ENCODE measurements around the gene GPR52. TPM values are rescaled to one million over a fixed set of nuclear protein-coding genes. Genes with fewer than 3 reads are reported as not detected.

The GPR52 gene
- total RNA-seq, 2 experiments from 2014 or later: 1.8 to 3.5 TPM

DNA sequence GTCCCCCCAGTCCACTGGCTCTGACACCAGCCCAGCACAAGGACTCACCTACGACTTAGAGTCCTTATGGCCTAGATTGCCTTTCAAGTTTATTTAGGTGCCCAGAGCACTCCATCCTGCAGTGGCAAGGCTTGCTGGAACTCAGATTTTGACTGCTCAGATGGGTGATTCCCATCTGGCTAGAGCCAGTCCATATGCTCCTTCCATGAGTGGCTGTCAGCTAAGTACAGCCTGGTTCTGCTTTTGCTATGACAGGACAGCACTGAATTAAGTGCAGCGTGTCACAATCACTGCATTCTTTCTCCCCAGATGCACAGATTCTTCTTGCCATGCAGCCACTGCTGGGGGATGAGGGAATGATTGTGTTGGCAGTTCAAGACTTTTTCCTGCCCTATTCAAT, 43.8 kb downstream of the GPR52 start:
- POLR2A ChIA-PET: no interaction called here
- Mint-ChIP-seq H3K9me3 (peaks cover 4% of the 10 kb centered on the region), H3K4me1 (peaks cover 1% of the 10 kb centered on the region)

DNA sequence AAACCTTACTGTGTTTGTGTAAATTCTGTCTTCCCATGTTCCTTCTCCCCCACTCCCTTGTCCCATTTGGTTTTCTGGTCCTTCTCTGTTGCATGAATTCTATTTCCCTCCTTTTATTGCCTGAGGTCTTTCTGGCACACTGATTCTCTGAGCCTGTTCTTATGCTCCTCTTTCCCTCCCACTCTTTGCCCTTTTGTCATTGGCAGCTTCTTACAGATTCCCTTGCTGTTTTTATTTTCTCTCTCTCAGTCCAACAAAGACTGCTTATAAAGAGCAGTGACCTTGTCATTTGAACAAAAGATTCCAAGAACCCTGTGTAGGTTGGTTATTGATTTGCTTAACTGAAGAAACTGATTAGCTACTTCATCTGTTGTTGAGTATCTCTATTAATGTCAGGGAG, 49.7 kb downstream of the GPR52 start:
- H3K4me1 Mint-ChIP-seq: no peaks in the 10 kb centered on the region
- DNase-seq (no peak), ATAC-seq (ENCODE audit: low read depth) (no peak)
- no peaks in the 10 kb centered on the region for H3K36me3 Mint-ChIP-seq
- H3K9me3 Mint-ChIP-seq: no peaks in the 10 kb centered on the region
- H3K4me3 Mint-ChIP-seq: no peak overlapping the region
- POLR2A ChIA-PET: interaction anchor here (0.6 kb wide), 1 partner anchor 1115 kb away, joined by 3 read pairs; no protein-coding TSS in a partner anchor
- H3K27me3 Mint-ChIP-seq: no peaks in the 10 kb centered on the region
- H3K27ac Mint-ChIP-seq: no peak overlapping the region

More for the DNA sequence above, 43.8 kb downstream of the GPR52 start:
- no peaks in the 10 kb centered on the region for H3K27me3 Mint-ChIP-seq
- no peak overlapping the region for H3K4me3 Mint-ChIP-seq
- no peak for DNase-seq
- no peak for ATAC-seq (ENCODE audit: low read depth)
- H3K36me3 Mint-ChIP-seq: peaks cover 8% of the 10 kb centered on the region
- no peak overlapping the region for H3K27ac Mint-ChIP-seq
